GM12801 (cell line): ENCODE results near the gene CHMP4B.

Experiments used
- CTCF ChIP-seq: IDR thresholded peaks from one replicate; pipeline ENCODE4 v1.5.1; 2011; ENCODE audit warnings: control low read depth; ENCODE audit not compliant: insufficient read length; ENCODE audit errors: extremely low read depth

CHMP4B gene

DNA sequence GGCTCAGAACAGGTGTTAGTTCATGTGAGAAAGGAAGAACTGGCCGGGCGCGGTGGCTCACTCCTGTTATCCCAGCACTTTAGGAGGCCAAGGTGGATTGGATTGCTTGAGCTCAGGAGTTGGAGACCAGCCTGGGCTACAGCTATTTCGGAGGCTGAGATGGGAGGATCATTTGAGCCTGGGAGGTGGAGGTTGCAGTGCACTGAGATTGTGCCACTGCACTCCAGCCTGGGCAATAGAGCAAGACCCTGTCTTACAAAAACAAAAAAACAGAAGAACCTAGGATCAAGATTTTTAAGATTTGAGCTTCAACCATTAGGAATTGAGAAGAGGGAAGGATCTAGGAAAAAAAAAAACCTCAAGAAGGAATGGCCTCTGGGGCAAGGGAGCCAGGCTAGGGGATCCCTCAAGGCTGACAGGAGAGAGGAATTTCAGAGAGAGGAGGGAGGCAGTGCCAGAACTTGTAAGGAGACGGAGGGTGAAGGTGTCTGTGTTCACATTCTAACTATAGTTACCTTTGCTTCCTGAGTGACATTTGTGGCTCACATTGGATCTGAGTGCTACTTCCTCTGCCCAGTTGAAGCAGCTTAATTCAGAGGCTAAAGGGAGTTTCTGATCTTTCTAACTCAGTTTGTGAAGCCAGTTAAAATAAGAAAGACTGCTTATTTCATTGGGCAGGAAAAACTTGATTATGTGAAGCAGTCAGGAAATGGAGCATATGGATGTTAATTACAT, 26.1 kb downstream of the CHMP4B start:
- no peak for TF ChIP-seq CTCF

- TF ChIP-seq CTCF, result no peak
Observed at GRCh38 chr20:33838035-33838864, 27.1 kb downstream of the CHMP4B start.

- no peak for TF ChIP-seq CTCF
Observed at GRCh38 chr20:33839591-33839990, 28.4 kb downstream of the CHMP4B start.

GRCh38 chr20:33840160-33840559, 29.0 kb downstream of the CHMP4B start:
- no peak for TF ChIP-seq CTCF

GRCh38 chr20:33840759-33841435, 29.7 kb downstream of the CHMP4B start:
- no peak for TF ChIP-seq CTCF

- TF ChIP-seq CTCF, result no peak
Observed at GRCh38 chr20:33841436-33841799, 30.3 kb downstream of the CHMP4B start.

- no peak for TF ChIP-seq CTCF
Observed at GRCh38 chr20:33842346-33842745, 31.2 kb downstream of the CHMP4B start.
